SU-DHL-6 (cell line): ENCODE data around the gene GGT6.

Experiments used
- H2AFZ ChIP-seq: fragments of 200-600 bp; sonication (generic); 2 replicates; pipeline ENCODE4 v1.6.1; 2014; ENCODE audit warnings: low read depth, mild to moderate bottlenecking, moderate library complexity, mixed read lengths, antibody characterized with exemption, low read length; ENCODE audit not compliant: severe bottlenecking
- H3F3A ChIP-seq: fragments of 200-600 bp; shearing (Covaris generic); 2 replicates; pipeline ENCODE4 v1.6.0; 2016; ENCODE audit warnings: antibody characterized with exemption, mild to moderate bottlenecking; ENCODE audit not compliant: insufficient read depth
- H3K27ac ChIP-seq: fragments of 200-600 bp; sonication (generic); 2 replicates; pipeline ENCODE4 v1.5.1; 2016; ENCODE audit warnings: low read depth, mild to moderate bottlenecking, low read length, moderate library complexity, mixed read lengths
- H3K27me3 ChIP-seq: fragments of 200-600 bp; sonication (generic), shearing (Covaris generic); 2 replicates; pipeline ENCODE4 v1.6.0; 2014; ENCODE audit warnings: mild to moderate bottlenecking, low read length
- H3K36me3 ChIP-seq: fragments of 200-600 bp; sonication (generic); 2 replicates; pipeline ENCODE4 v1.6.1; 2014; ENCODE audit warnings: mild to moderate bottlenecking, low read length, mixed read lengths
- H3K4me2 ChIP-seq: fragments of 300-600, 200-600 bp; shearing (Covaris generic), sonication (generic); 2 replicates; pipeline ENCODE4 v1.6.0; 2014; ENCODE audit warnings: low read length, low read depth, mild to moderate bottlenecking; ENCODE audit not compliant: poor library complexity, severe bottlenecking
- H3K4me3 ChIP-seq: fragments of 200-600 bp; sonication (generic); 2 replicates; pipeline ENCODE4 v1.5.1; 2014; ENCODE audit warnings: antibody characterized with exemption, low read length, mild to moderate bottlenecking, mixed read lengths; ENCODE audit not compliant: insufficient read depth, poor library complexity, severe bottlenecking
- H3K79me2 ChIP-seq: fragments of 200-600 bp; sonication (generic); 2 replicates; pipeline ENCODE4 v1.6.1; 2014; ENCODE audit warnings: mild to moderate bottlenecking, low read length, moderate library complexity; ENCODE audit not compliant: insufficient read depth
- H3K9ac ChIP-seq: fragments of 200-600 bp; sonication (generic); 2 replicates; pipeline ENCODE4 v1.7.0; 2014; ENCODE audit warnings: mild to moderate bottlenecking, low read length
- H3K9me2 ChIP-seq: fragments of 200-600 bp; sonication (generic); replicated peaks from 2 replicates; pipeline ENCODE4 v1.6.1; 2014; ENCODE audit warnings: low read length; ENCODE audit not compliant: insufficient read depth
- H3K9me3 ChIP-seq: fragments of 200-600 bp; sonication (generic); 2 replicates; pipeline ENCODE4 v1.6.1; 2014; ENCODE audit warnings: low read length, mixed read lengths; ENCODE audit not compliant: insufficient read depth
- H4K20me1 ChIP-seq: fragments of 200-600 bp; sonication (generic); 2 replicates; pipeline ENCODE4 v1.6.1; 2014; ENCODE audit warnings: low read depth, mild to moderate bottlenecking, antibody characterized with exemption, low read length, moderate library complexity, mixed read lengths
- CTCF ChIP-seq: fragments of 200-600 bp; sonication (generic); IDR thresholded peaks from one replicate; pipeline ENCODE4 v1.5.1; 2017; ENCODE audit warnings: antibody characterized with exemption, mild to moderate bottlenecking, low read length, moderate library complexity; ENCODE audit not compliant: insufficient read depth, poor library complexity, severe bottlenecking
- EZH2phosphoT487 ChIP-seq: fragments of 200-600 bp; sonication (generic), shearing (Covaris generic); conservative IDR thresholded peaks from 2 replicates; pipeline ENCODE4 v1.6.1; 2018; ENCODE audit warnings: mild to moderate bottlenecking, antibody characterized with exemption, low read length, moderate library complexity, mixed read lengths

Gene GGT6

DNA sequence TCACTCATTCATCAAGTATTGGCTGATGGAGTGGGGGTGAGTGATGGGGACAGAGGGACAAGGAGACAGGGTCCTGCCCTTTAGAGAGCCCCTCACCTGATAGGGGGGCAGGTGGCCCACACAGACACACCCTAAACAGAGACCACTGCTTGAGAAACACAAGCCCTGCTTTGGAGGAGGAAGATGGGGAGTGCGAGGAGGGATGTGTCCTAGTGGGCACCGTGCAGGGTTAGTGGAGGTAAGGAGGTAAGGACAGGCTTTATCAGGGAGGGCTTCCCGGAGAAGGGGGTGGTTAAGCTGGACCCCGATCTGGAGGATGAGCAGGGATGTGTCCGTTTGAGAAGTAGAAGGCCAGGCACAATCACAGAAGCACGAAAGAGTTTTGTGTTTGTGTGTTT, 15.8 kb upstream of the GGT6 start:
- Histone ChIP-seq H3K27me3 (no peaks in the 10 kb centered on the region), H3K9me2 (no peaks in the 10 kb centered on the region), H4K20me1 (no peaks in the 10 kb centered on the region), H3K79me2 (no peaks in the 10 kb centered on the region), H3K27ac (no peak overlapping the region), H2AFZ (no peak overlapping the region), H3F3A (no peaks in the 10 kb centered on the region), H3K9ac (no peak overlapping the region), H3K4me3 (no peak overlapping the region), H3K4me2 (no peak overlapping the region), H3K36me3 (no peaks in the 10 kb centered on the region), H3K9me3 (no peaks in the 10 kb centered on the region)
- TF ChIP-seq CTCF (no peak), EZH2phosphoT487 (no peak)

- H3K4me2 ChIP-seq, result no peak overlapping the region
- H2AFZ ChIP-seq, result no peak overlapping the region
Observed at GRCh38 chr17:4574448-4575045, 14.2 kb upstream of the GGT6 start.

GRCh38 chr17:4573669-4574068, 13.3 kb upstream of the GGT6 start:
- no peak overlapping the region for H3K4me2 ChIP-seq
- H4K20me1 ChIP-seq, result no peaks in the 10 kb centered on the region
- no peaks in the 10 kb centered on the region for H3K27me3 ChIP-seq
- no peak overlapping the region for H3K9ac ChIP-seq
- no peaks in the 10 kb centered on the region for H3K9me3 ChIP-seq
- no peaks in the 10 kb centered on the region for H3K9me2 ChIP-seq
- no peaks in the 10 kb centered on the region for H3K36me3 ChIP-seq
- no peak overlapping the region for H2AFZ ChIP-seq
- no peak overlapping the region for H3K4me3 ChIP-seq
- no peaks in the 10 kb centered on the region for H3F3A ChIP-seq
- no peak overlapping the region for H3K27ac ChIP-seq
- H3K79me2 ChIP-seq, result no peaks in the 10 kb centered on the region
- no peak for TF ChIP-seq EZH2phosphoT487
- no peak for TF ChIP-seq CTCF

More at GRCh38 chr17:4574448-4575045, 14.2 kb upstream of the GGT6 start:
- no peaks in the 10 kb centered on the region for H3F3A ChIP-seq
- no peaks in the 10 kb centered on the region for H3K9me3 ChIP-seq
- no peaks in the 10 kb centered on the region for H3K9me2 ChIP-seq
- no peak overlapping the region for H3K4me3 ChIP-seq
- no peak for TF ChIP-seq CTCF
- no peak for TF ChIP-seq EZH2phosphoT487
- H3K79me2 ChIP-seq, result no peaks in the 10 kb centered on the region
- H4K20me1 ChIP-seq, result no peaks in the 10 kb centered on the region
- H3K27me3 ChIP-seq, result no peaks in the 10 kb centered on the region
- no peak overlapping the region for H3K27ac ChIP-seq
- no peak overlapping the region for H3K9ac ChIP-seq
- H3K36me3 ChIP-seq, result no peaks in the 10 kb centered on the region
